Measurements from ENCODE around the gene UBE2V1.

GRCh38 chr20:50054231-50054547, 58.8 kb downstream of the UBE2V1 start:
- no peak for TF ChIP-seq CTCF (conservative IDR thresholded peaks at IDR 0.05; ENCODE audit: low read length)
- TF ChIP-seq EZH2phosphoT487 (IDR thresholded peaks at IDR 0.05; ENCODE audit: borderline replicate concordance), result no peak
